Parathyroid adenoma (tissue), 2 donors: ENCODE measurements around the gene MB.

ENCODE experiments used
- H2AFZ ChIP-seq: fragments of 300-600 bp; sonication (generic); one replicate; pipeline ENCODE4 v1.7.0; 2017; ENCODE audit warnings: antibody characterized with exemption, mild to moderate bottlenecking
- H3K27ac ChIP-seq: fragments of 300-600 bp; sonication (generic); one replicate; pipeline ENCODE4 v1.7.0; 2017
- H3K27me3 ChIP-seq: fragments of 300-600 bp; sonication (generic); one replicate; pipeline ENCODE4 v1.7.0; 2017; ENCODE audit warnings: low read length; ENCODE audit not compliant: control insufficient read depth, insufficient read depth
- H3K36me3 ChIP-seq: fragments of 300-600 bp; sonication (generic); one replicate; pipeline ENCODE4 v1.7.0; 2017; ENCODE audit warnings: low read length; ENCODE audit not compliant: control insufficient read depth, insufficient read depth
- H3K4me1 ChIP-seq: fragments of 300-600 bp; sonication (generic); one replicate; pipeline ENCODE4 v1.7.0; 2017; ENCODE audit warnings: control low read depth
- H3K4me2 ChIP-seq: fragments of 300-600 bp; sonication (generic); one replicate; pipeline ENCODE4 v1.7.0; 2017; ENCODE audit warnings: low read length
- H3K4me3 ChIP-seq: fragments of 300-600 bp; sonication (generic); one replicate; pipeline ENCODE4 v1.7.0; 2017; ENCODE audit warnings: low read depth, low read length
- H3K79me2 ChIP-seq: fragments of 300-600 bp; sonication (generic); one replicate; pipeline ENCODE4 v1.7.0; 2017; ENCODE audit warnings: control low read depth
- H3K9ac ChIP-seq: fragments of 300-600 bp; sonication (generic); one replicate; pipeline ENCODE4 v1.7.0; 2017; ENCODE audit warnings: mild to moderate bottlenecking
- H3K9me3 ChIP-seq: fragments of 300-600 bp; sonication (generic); one replicate; pipeline ENCODE4 v1.7.0; 2017; ENCODE audit warnings: low read length; ENCODE audit not compliant: control insufficient read depth
- TF ChIP-seq, protein P1 (sequence below): fragments of 300-600 bp; sonication (generic); IDR thresholded peaks from one replicate; pipeline ENCODE4 v1.7.0; 2017; ENCODE audit warnings: antibody characterized with exemption, mild to moderate bottlenecking
- donor health status: primary hyperparathyroidism.

Gene MB

DNA sequence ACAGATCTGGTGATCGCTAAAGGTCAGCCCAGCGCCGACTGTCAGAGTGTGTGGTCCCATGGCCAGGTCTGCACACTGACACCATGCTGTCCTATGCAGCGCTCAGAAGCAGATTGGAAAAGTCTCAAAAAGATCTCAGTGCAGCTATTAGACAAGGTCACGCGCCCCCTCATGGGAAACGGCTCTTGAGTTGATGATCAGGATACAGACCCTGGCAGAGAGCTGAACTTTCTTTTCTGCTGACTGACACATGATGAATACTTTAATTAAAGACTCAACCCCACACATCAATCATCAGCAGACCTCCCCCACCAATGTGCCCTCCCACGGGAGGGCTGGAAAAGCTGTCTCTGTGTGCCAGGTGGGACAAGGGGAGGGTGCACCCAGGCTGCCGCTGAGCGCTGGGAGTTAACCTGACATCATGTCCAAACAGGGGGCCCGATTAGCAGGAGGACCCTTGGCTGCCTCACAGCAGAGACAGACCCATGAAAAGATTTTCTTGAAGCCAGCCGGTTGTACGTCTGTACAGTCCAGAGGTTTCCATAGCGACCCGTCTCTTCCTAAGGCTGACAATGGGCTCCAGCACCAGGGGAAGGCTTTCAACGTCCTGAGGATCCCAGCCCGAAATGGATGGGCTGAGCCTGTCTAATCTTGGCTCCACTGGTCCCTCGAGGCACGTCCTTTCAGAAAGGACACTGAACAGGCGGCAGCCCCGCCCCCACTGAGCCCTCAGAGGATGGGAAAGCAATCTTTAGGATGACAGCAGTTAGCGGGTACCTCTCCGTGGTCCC lies 49.6 kb downstream of the MB start:
- no peak overlapping the region for H3K9ac ChIP-seq
- H3K9me3 ChIP-seq: no peaks in the 10 kb centered on the region
- H3K4me3 ChIP-seq: no peak overlapping the region
- TF ChIP-seq, protein P1, sequence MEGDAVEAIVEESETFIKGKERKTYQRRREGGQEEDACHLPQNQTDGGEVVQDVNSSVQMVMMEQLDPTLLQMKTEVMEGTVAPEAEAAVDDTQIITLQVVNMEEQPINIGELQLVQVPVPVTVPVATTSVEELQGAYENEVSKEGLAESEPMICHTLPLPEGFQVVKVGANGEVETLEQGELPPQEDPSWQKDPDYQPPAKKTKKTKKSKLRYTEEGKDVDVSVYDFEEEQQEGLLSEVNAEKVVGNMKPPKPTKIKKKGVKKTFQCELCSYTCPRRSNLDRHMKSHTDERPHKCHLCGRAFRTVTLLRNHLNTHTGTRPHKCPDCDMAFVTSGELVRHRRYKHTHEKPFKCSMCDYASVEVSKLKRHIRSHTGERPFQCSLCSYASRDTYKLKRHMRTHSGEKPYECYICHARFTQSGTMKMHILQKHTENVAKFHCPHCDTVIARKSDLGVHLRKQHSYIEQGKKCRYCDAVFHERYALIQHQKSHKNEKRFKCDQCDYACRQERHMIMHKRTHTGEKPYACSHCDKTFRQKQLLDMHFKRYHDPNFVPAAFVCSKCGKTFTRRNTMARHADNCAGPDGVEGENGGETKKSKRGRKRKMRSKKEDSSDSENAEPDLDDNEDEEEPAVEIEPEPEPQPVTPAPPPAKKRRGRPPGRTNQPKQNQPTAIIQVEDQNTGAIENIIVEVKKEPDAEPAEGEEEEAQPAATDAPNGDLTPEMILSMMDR: no peak
- H2AFZ ChIP-seq: no peak overlapping the region
- H3K4me1 ChIP-seq: no peaks in the 10 kb centered on the region
- no peak overlapping the region for H3K4me2 ChIP-seq
- H3K79me2 ChIP-seq: no peaks in the 10 kb centered on the region
- no peaks in the 10 kb centered on the region for H3K36me3 ChIP-seq
- no peak overlapping the region for H3K27ac ChIP-seq
- H3K27me3 ChIP-seq: no peaks in the 10 kb centered on the region

DNA sequence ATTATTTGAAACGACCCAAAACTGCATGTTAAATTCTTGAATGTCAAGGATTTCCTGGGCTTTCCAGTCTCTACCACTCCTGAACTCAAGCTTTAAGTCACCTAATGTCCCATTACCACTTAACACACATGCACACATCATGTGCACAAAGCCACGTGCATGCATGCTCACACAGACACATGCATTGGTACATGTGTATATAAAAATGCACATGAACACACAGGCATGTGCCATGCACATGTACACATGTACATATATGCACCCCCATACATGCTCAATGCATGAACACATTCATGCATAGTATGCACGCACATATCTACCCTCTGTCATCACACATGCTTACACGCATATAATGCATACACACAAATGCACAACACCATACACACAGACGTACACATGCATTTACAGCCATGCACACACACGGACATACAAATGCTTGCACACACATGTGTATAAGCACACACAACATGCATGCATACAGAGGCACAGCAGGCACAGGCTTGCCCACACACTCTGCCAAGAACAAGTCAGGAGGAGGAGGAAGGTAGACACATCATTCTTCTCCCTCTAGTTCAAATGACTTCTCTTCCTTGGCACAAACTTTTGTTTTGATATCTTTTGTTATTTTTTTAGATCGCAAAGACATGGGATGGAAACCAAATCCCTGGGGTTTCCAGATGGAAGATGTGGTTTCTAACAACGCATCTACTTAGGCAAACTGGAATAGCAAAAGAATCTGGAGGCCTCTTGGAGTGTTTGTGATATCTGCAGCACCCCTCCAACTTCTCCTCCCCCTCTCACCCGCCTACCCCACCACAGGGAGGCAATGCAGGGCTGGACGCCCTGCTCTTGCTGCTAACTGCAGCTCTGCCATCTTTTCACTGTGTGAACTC lies 51.9 kb downstream of the MB start:
- H3K4me2 ChIP-seq: no peak overlapping the region
- no peak overlapping the region for H2AFZ ChIP-seq
- no peak overlapping the region for H3K4me3 ChIP-seq
- no peak overlapping the region for H3K9ac ChIP-seq
- TF ChIP-seq, protein P1: no peak
- no peak overlapping the region for H3K27ac ChIP-seq
- H3K4me1 ChIP-seq: no peaks in the 10 kb centered on the region
- H3K9me3 ChIP-seq: no peaks in the 10 kb centered on the region
- H3K36me3 ChIP-seq: no peaks in the 10 kb centered on the region
- no peaks in the 10 kb centered on the region for H3K79me2 ChIP-seq
- H3K27me3 ChIP-seq: no peaks in the 10 kb centered on the region

DNA sequence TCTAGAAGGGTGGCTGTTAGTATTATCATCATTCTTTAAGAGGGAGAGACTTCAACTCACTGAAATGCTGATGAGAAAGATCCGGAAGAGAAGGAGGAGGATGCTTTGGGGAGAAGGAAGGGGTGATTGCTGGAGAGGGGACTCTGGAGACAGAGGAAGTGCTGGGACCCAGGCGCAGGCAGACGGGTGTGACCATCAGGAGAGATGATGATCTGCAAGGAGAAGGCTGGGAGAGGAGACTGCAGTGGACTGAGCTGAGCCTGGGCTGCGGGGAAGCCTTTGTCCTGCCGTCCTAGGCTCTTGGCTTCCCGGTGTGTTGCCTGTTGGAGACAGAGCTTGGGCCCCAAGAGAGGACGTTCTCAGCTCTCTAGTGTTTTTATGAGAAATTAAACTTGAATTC lies 53.9 kb downstream of the MB start:
- no peaks in the 10 kb centered on the region for H3K9me3 ChIP-seq
- H3K4me1 ChIP-seq: no peaks in the 10 kb centered on the region
- no peak overlapping the region for H3K4me2 ChIP-seq
- H2AFZ ChIP-seq: no peak overlapping the region
- H3K27me3 ChIP-seq: no peaks in the 10 kb centered on the region
- no peak overlapping the region for H3K9ac ChIP-seq
- no peak overlapping the region for H3K27ac ChIP-seq
- no peaks in the 10 kb centered on the region for H3K79me2 ChIP-seq
- TF ChIP-seq, protein P1: no peak
- H3K4me3 ChIP-seq: no peak overlapping the region
- no peaks in the 10 kb centered on the region for H3K36me3 ChIP-seq

DNA sequence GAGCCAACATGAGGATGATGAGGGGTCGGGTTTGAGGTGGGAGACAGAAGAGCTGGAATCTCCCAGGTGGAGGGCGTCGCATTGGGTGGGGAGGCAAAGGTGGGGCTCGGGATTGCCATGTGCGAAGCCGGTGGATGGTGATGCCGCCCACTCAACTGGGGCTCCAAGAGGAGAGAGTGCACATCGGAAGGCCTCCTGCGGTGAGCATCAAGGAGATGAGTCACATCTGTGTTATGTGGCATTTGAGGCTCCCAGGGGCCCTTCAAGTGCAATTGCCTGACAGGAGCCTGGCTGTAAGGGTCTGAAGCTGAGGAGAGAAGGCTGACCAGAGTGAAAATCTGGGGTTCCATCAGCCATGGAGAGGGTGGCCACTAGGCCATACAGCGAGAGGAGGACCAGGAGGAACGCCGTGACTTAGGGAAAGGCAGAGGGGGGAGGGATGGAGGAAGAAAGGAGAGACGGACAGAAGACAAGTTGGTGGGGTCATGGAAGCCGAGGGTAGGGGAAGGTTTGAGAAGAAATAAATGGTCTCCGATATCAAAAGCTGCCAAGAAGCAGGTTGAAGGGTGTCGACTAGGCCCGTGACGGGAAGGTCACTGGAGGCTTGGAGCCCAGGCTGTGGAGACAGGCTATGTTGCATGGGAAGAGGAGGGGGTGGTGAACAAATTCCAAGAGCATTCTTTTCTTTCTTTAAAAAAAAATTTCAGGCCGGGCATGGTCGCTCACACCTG lies 55.2 kb downstream of the MB start:
- H3K27me3 ChIP-seq: no peaks in the 10 kb centered on the region
- H2AFZ ChIP-seq: no peak overlapping the region
- H3K27ac ChIP-seq: no peak overlapping the region
- H3K4me2 ChIP-seq: no peak overlapping the region
- H3K9me3 ChIP-seq: no peaks in the 10 kb centered on the region
- H3K4me3 ChIP-seq: no peak overlapping the region
- TF ChIP-seq, protein P1: no peak
- no peaks in the 10 kb centered on the region for H3K4me1 ChIP-seq
- H3K36me3 ChIP-seq: no peaks in the 10 kb centered on the region
- no peak overlapping the region for H3K9ac ChIP-seq
- no peaks in the 10 kb centered on the region for H3K79me2 ChIP-seq
